Testis (tissue), 2 donors: ENCODE results near the gene DIS3L2.

ENCODE experiments used
- CTCF ChIP-seq, 3 experiments: fragments of 450-650 bp in 2 of 3; fragments of 200-600 bp in 1 of 3; sonication (generic) in 1 of 3; IDR thresholded peaks; one replicate each; pipeline ENCODE4 v1.5.1; 2016 to 2019; ENCODE audit warnings: antibody characterized with exemption in 3 of 3, mild to moderate bottlenecking in 2 of 3, moderate library complexity in 1 of 3
- POLR2A ChIP-seq: fragments of 450-650 bp; IDR thresholded peaks from one replicate; pipeline ENCODE4 v1.6.1; 2017; ENCODE audit warnings: antibody characterized with exemption, mild to moderate bottlenecking, moderate library complexity

GRCh38 chr2:232124309-232124708, 162.8 kb downstream of the DIS3L2 start:
- no peak for TF ChIP-seq POLR2A
- TF ChIP-seq CTCF (IDR thresholded peaks at IDR 0.05) = no peak
